HG03354 (cell line): ENCODE data around the gene KIAA1755.

ENCODE experiments used
- ATAC-seq: cut with Tn5 transposase; IDR thresholded peaks from one replicate; pipeline ENCODE4 v1.9.1; 2021; ENCODE audit warnings: mild to moderate bottlenecking; ENCODE audit not compliant: unreplicated experiment, poor library complexity, severe bottlenecking

The KIAA1755 gene

GRCh38 chr20:38162149-38162548 lies 98.4 kb downstream of the KIAA1755 start:
- no peak for ATAC-seq

GRCh38 chr20:38161412-38161774 lies 99.1 kb downstream of the KIAA1755 start:
- no peak for ATAC-seq
